Right lobe of liver (tissue), 6 donors: ENCODE measurements around the gene AGAP5. TPM values are rescaled to one million over a fixed set of nuclear protein-coding genes. Genes with fewer than 3 reads are reported as not detected.

Experiments used
- ATAC-seq, 4 donors: fragments of 200-7000 bp; cut with Tn5 transposase; one replicate each; pipeline ENCODE4 v1.9.1; 2020; ENCODE audit warnings: mild to moderate bottlenecking in 4 of 4, moderate library complexity in 4 of 4
- DNase-seq, 3 donors: peaks; one replicate each; pipeline ENCODE4 v3.0.0-alpha.2; 2020
- H3K27ac ChIP-seq, 3 donors: fragments of 200-600 bp; one replicate each; pipeline ENCODE4 v1.8.0; 2022
- H3K27me3 ChIP-seq, 2 donors: fragments of 200-600 bp; one replicate each; pipeline ENCODE4 v1.8.0; 2022
- H3K36me3 ChIP-seq, 4 donors: fragments of 200-600 bp; sonication (generic) in 1 of 4; one replicate each; pipeline versions ENCODE4 v1.5.1 to v1.8.0; 2017 to 2022; ENCODE audit warnings: control low read depth in 1 of 4
- H3K4me1 ChIP-seq, 4 donors: fragments of 200-600 bp; sonication (generic) in 1 of 4; one replicate each; pipeline versions ENCODE4 v1.5.1 to v1.8.0; 2017 to 2022; ENCODE audit warnings: control low read depth in 1 of 4
- H3K4me3 ChIP-seq, 3 donors: fragments of 200-600 bp; one replicate each; pipeline ENCODE4 v1.8.0; 2022
- H3K9me3 ChIP-seq, 4 donors: fragments of 200-600 bp; sonication (generic) in 1 of 4; one replicate each; pipeline versions ENCODE4 v1.5.1 to v1.8.0; 2017 to 2022; ENCODE audit warnings: control low read depth in 1 of 4
- CTCF ChIP-seq, 4 donors: fragments of 200-600 bp in 3 of 4; fragments of 450-650 bp in 1 of 4; IDR thresholded peaks; one replicate each; pipeline versions ENCODE4 v1.5.1 to v1.8.0; 2016 to 2022; ENCODE audit warnings: antibody characterized with exemption in 4 of 4, mild to moderate bottlenecking in 2 of 4
- POLR2A ChIP-seq: fragments of 450-650 bp; IDR thresholded peaks from one replicate; pipeline ENCODE4 v1.6.1; 2017; ENCODE audit warnings: antibody characterized with exemption, mild to moderate bottlenecking
- WGBS: methylation state at CpG from one replicate; pipeline ENCODE4 v1.1.6; 2018; ENCODE audit warnings: low coverage, low lambda C conversion rate; ENCODE audit not compliant: insufficient coverage; ENCODE audit errors: missing lambda C conversion rate; 5-methylcytosine and 5-hydroxymethylcytosine counted together
- intact Hi-C, 2 donors: fragments of 100-400 bp; cut with DNase I; formaldehyde crosslinking; loops; one replicate each; pipeline versions ENCODE4 v1.11.2 to v1.14.1; 2022
- total RNA-seq, 6 experiments: library from RNA; depleted of rRNA in 2 of 6; stranded (reverse); fragments of >200 nt in 2 of 6; fragmentation: NEBNext Ultra II Directional in 3 of 6; extraction: Animal tissue kit (Norgen Biotek cat#: 25700) in 3 of 6; gene quantifications; one replicate each; pipeline versions ENCODE4 v1.1.0 to v1.2.4, GENCODE V29; 2016 to 2023
- donor health status: DM: no; HTN: yes; CAD: no.
- donor health status: DM: no; HTN: no; CAD: no.
- donor health status: DM: no; HTN: no; CAD: no.
- donor health status: DM: no; HTN: yes; CAD: no.
- donor health status: DM: no; HTN: yes; CAD: no.

Gene AGAP5
- total RNA-seq, 6 experiments from 2014 or later, result 2.5 to 6.2 (median 4.5) TPM

- Histone ChIP-seq H3K4me1 (peaks cover 0 to 5% (median 0%) of the 10 kb centered on the region in 4 donors), H3K9me3 (no peaks in the 10 kb centered on the region), H3K27me3 (no peaks in the 10 kb centered on the region), H3K27ac (no peak overlapping the region), H3K4me3 (no peak overlapping the region), H3K36me3 (no peaks in the 10 kb centered on the region)
- intact Hi-C loops, result no loop called here
- no peak for DNase-seq
- no peak for ATAC-seq
- 82% methylated on average over 5 of the region's 6 CpGs for WGBS
- TF ChIP-seq POLR2A (no peak), CTCF (IDR thresholded peaks at IDR 0.05) (no peak)
Observed at GRCh38 chr10:73649876-73650536, 47.9 kb downstream of the AGAP5 start.

- H3K9me3 ChIP-seq, result no peaks in the 10 kb centered on the region
- DNase-seq (no peak), ATAC-seq (peak in 1 of 4 donors; percentile 9)
- no peak for TF ChIP-seq POLR2A
- TF ChIP-seq CTCF (IDR thresholded peaks at IDR 0.05), result no peak
- WGBS, result 65% methylated on average over 3 of the region's 4 CpGs
- H3K36me3 ChIP-seq, result no peaks in the 10 kb centered on the region
- H3K4me1 ChIP-seq, result peaks cover 0 to 5% (median 0%) of the 10 kb centered on the region in 4 donors
- intact Hi-C loops, result no loop called here
- H3K27ac ChIP-seq, result no peak overlapping the region
- no peaks in the 10 kb centered on the region for H3K27me3 ChIP-seq
- H3K4me3 ChIP-seq, result no peak overlapping the region
Observed at GRCh38 chr10:73648975-73649829, 48.7 kb downstream of the AGAP5 start.

- no peak overlapping the region for H3K27ac ChIP-seq
- no peak for ATAC-seq
- no peaks in the 10 kb centered on the region for H3K9me3 ChIP-seq
- no peaks in the 10 kb centered on the region for H3K36me3 ChIP-seq
- intact Hi-C loops, result no loop called here
- H3K27me3 ChIP-seq, result no peaks in the 10 kb centered on the region
- 19% methylated on average over 13 of the region's 35 CpGs for WGBS
- no peak for DNase-seq
- H3K4me3 ChIP-seq, result peak overlapping the region; percentile 39 to 56 (median 49)
- peaks cover 0 to 5% (median 0%) of the 10 kb centered on the region in 4 donors for H3K4me1 ChIP-seq
- TF ChIP-seq POLR2A (no peak), CTCF (IDR thresholded peaks at IDR 0.05) (no peak)
Observed at GRCh38 chr10:73647875-73648651, 49.8 kb downstream of the AGAP5 start.

GRCh38 chr10:73647211-73647874, 50.6 kb downstream of the AGAP5 start:
- ATAC-seq, result peak in 3 of 4 donors; percentile 23
- no peaks in the 10 kb centered on the region for H3K27me3 ChIP-seq
- intact Hi-C loops, result no loop called here
- H3K4me3 ChIP-seq, result peak overlapping the region; percentile 39 to 56 (median 49)
- H3K36me3 ChIP-seq, result no peaks in the 10 kb centered on the region
- H3K9me3 ChIP-seq, result no peaks in the 10 kb centered on the region
- TF ChIP-seq POLR2A, result no peak
- TF ChIP-seq CTCF (IDR thresholded peaks at IDR 0.05), result no peak
- DNase-seq, result peak in 1 of 3 donors; percentile 28
- H3K27ac ChIP-seq, result no peak overlapping the region
- peaks cover 0 to 5% (median 0%) of the 10 kb centered on the region in 4 donors for H3K4me1 ChIP-seq
- 22% methylated on average over 14 of the region's 32 CpGs for WGBS
